GM18517 (cell line): ENCODE results near the gene FAM200B.

Source experiments
- ATAC-seq: cut with Tn5 transposase; IDR thresholded peaks from one replicate; pipeline ENCODE4 v1.9.1; 2021; ENCODE audit warnings: mild to moderate bottlenecking, moderate library complexity; ENCODE audit not compliant: unreplicated experiment

FAM200B gene

DNA sequence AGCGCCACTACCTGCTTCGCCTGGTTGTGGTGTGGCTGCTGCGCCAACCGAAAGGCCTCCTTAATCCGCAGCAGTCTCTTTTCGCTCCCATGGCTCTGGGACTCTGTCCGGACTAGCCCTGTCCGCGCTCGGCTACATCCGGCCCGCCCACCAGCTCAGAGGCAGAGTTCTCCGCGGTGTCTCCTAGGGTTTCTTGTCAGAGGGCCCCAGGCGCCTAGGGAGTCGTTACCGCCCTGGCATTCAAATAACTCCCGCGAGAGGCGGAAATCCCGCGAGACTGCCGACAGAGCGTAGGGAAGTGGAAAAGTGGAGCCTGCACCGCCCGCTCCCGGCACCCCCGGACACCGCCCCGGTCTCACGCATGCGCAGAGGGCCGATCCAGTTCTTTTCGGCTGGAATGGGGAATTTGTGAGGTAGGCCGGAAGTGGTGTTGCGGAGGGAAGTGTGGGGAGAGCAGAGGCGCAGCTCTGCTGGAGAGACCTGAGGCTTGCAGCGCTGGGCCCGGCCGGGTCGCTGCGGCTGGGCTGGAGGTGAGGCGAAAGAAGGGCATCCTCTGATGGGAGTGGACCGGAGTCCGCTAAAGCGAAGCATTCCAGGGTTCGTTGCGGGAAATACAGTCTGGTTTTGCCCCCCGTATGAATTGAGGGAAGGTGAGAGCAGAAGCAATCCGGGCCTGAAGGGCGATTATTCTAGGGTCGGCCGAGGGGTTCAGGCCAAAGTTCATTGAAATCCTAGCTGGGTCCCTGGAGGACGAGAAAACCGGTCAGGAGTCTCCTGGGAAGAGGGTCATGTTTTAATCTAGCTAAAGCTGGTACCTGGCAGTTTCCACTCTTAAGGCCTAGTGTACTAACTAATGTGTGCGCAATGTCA, at the start of gene FAM200B:
TSS of gene FAM200B (plus strand) at position 456 of the 870 bp plus-strand sequence. CDS start 5,151 bp downstream, outside the sequence.
- ATAC-seq, result peak; percentile 92

DNA sequence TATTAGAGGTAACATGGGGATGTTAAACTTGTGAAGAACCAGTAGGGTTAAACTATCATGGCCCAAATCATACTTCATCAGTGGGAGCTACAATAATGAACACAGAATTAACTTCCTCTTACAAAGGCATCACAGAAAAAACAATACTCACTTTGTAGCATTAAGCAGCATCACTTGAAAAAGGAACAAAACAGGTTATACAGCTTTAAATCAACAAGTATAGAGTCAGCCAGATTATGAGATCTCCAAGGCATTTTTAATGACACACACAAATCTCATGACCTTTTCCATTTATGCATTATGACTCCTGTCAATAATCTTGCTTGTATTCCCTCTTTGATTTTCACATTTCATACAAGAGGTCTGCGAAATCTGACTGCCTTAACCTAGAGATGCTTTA, 44.8 kb upstream of the FAM200B start:
- ATAC-seq, result no peak

DNA sequence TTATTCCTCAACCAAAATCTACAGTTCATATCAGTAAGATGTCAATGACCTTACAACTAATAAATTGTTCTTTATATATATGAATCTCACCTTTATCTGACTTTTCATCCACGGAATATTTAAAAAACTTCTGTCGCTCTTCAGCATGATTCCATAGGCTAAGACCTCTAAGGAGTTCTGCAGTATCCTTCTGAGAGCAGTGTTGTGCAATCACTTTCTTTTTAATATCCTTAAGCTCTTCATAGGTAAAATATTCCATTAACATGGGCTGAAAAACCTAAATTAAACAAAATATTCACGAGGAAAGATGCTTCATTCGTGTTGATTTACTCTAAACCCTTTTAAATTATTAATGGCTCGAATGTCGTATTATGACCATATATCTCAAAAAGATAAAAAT, 43.2 kb upstream of the FAM200B start:
- ATAC-seq, result no peak

DNA sequence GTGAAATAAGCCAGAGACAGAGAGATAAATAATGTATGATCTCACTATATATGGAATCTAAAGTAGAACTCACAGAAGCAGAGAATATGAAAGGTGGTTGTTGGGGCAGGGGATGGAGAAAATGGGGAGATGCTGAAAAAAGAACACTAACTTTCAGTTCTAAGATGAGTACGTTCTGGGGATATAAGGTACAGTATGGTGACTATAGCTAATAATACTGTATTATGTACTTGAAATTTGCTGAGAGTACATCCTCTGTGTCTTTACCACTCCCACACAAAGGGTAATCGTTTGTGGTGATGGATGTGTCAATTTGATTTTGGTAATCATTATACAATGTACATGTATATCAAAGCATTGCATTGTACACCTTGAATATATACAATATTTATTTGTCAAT, 33.0 kb upstream of the FAM200B start:
- peak; percentile 54 for ATAC-seq

DNA sequence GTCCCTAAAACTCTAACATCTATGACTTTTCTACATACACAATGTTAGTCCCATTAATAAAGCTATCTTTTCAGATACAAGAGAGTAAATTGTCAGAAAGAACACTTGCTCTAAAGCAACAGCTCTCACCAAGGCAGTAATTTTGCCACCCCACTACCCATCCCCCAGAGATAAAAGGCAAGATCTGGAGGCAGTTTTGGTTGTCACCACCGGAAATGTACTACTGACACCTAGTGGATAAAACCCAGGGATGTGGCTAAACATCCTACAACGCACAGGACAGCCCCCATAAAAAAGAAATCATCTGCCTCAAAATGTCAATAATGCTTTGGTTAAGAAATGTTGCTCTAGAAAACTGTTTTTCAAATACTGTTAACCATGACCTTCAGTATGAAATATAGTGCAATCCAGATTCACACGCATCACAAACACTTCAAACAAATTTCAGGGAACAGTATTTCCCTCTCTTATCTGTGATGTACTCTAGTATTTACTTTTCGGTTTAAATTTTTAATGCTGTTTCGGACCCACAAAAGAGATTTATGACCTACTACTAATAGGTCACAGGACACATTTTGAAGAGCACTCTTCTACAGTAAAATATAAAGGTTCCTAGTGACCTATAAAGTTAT, 31.6 kb upstream of the FAM200B start:
- peak; percentile 56 for ATAC-seq

DNA sequence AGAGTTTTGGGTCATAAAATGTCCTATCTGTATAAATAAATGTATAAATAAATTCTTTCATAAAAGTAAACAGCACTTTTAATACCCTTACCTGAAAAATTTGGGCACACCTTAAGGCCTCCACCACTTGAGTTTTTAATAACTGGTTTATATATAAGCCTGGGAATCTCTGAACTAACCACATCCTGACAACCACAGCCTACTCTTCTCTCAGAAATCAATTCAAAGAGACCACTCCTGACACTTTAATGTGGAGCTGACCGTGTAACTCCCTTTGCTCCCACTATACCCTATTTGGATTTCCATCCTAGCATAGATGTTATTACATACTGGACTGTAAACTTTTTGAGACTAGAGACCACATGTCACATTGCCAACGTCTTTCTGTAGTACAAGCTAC, 30.0 kb upstream of the FAM200B start:
- ATAC-seq, result no peak

DNA sequence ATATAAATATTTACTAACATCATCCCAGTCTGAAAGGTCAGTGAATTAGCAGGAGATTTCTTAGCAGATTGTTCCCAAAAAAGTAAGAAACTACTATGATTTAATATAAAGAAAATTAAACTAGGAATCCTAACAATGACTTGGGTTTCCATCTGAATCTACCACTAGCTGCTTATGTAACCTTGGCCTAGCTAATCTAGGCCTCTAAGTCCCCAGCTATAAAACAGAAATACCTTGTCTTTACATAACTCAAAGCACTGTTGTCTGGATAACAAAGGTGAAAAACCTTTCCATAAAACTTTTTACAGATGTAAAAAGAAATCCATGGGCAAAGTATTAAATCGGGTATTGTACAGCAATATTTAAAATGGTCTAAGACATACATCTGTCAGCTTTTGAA, 29.4 kb upstream of the FAM200B start:
- ATAC-seq, result no peak

DNA sequence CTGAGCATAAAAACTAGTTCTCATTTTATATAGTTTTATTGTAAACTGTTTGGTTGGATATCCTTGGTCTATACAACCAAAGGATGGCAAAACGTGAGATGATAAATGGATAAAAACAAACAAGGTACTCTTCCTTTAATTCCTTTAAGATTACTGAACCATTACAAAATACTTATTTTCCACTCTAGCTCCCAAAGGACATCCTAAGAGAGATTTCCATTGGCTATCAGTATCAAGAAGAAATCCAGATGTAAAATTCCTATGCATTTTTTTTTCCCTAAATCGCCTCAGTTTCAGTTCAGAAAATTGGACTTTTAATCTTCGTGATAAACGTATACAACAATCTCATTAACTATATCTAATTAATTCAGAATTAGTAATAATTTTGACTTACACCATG, 28.8 kb upstream of the FAM200B start:
- no peak for ATAC-seq

DNA sequence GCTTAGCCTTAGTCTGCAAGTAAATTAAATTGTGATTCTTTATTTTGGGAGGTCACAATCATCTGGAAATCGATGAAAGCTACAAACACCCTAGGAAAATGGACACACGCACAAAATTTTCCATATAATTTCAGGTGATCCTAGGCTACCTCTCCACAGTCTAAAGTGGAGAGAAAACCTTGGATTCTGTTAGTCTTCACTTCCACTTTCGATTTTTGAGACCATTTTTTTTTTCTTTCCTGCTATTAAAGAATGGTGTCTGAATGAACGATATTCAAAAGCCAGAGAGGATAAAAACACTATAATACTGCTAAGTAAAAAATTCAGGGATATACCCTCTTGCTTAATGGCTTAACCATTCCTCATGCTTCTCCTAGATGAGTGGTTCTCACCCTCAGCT, 28.2 kb upstream of the FAM200B start:
- no peak for ATAC-seq

DNA sequence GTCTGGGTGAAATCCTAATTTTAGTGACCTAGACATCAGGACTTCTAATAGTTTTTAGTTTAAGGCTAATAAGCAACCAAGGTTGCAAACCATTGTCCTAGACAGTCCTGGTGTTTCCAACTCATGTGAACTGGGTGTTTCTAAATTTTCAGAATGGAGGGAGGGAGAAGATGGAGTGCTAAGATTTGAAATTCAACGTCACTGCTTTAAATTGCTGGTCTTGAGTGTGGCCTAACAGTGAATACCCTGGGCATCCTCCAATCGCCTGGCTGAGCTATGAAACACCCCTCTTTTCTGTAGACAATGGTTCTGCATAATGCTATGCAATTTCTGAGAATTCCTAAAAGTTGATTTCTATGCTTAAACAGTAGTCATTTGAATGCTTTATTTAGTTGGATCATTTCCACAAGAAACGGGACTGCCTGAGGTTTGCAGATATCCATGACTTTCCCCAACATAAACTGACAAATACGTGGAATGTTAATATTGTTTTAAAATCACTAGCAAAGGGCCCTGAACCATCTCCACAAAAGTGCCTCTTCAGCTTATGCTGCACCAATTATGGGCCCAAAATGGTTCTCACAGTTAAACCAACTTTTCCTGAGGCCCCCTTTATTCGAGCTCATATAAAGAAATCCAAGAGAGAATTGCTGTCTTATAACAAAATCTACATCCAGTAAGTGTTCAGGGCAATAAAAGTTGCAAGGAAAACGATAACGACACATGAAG, 27.6 kb upstream of the FAM200B start:
- no peak for ATAC-seq

DNA sequence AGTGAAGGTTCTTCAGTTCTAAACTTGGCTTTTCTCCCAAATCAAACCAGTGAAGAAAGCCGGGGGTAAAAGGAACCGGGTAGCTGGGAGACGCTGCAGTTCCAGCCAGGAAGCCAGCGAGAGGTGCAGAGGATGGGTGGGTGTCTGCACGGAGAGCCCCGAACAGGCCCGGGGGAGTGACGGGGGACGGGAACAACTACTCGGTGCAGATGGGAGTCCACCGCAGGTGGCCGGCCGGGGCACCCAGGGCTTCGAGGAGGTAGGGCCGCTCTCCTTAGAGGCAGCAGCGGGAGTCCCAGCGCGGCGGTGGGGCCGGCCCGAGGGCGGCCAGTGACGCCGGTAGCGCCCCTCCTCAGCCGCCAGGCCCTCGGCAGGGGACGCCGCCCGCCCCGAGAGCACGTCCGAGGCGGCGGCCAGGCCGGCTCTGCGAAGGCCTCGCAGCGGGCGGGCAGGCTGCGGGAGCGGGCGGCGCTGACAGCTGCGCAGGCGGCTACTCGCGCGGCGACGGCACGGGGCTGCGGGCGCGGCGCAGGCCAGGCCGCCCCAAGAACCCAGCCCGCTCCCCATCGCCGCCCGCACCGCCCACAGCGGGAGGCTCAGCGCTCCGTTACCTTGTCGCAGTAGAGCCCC, 26.9 kb upstream of the FAM200B start:
- ATAC-seq, result peak; percentile 53

DNA sequence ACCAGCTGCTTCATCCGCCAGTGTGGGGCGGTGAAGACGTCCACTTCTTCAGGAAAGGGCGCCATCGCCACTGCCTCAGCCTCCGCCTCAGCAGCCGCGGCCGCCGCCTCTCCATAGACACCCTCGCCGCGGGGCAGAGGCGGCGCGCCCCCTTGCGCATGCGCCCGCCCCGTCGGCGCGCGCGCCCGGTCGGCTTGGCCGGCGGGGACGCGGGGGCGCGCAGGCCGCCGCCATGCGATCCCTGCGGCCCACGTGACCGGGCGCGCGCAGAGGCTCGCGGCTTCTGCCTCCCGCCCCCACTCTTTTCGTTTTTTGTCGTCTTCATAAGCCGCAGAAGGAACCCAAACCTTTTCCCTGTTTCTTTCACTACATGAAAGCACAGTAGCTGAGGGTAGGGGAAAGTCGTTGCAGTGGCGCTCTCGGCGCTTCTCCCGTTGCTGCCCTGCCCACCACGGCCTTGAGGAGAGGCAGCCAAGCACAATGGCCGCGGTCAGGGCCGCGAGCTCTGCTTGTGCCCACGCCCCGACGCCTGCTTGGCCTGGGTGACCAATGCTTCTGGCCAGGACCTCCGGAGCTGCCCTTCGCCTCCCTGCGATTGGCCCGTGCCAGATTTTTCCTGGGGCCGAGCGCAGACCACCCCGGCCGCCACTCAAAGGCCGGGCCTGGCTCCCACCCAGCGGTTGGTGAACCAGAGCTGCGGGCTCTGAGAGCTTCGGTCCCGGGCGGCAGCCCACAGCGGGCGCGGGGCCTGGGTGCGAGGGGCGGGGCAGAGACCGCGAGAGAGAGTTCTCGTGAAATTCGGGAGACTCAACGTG, 26.2 kb upstream of the FAM200B start, which contains the start of gene FBXL5:
TSS of gene FBXL5 (minus strand) at position 135 of the 815 bp plus-strand sequence. CDS start at position 65, 70 bp downstream.
- peak; percentile 65 for ATAC-seq

DNA sequence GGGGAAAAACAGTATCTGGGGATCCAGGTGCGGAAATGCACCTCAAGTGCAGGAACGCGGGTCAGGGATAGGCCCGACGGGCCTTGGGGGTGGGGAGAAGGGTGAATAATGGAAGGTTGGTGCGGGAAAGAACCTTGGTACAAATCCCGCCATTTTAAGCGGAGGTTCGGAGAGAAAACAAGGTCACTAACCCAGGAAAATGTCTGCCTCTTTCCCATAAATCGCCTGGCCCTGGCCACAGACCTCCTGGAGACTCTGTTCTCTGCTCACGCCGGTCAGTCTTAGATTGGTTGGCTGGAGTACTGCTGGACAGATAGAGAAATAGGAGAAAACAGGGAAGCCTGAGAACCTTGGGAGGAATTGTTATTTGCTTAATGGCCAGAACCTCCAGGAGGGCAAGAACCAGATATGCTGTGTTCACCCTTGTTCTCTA, 25.6 kb upstream of the FAM200B start:
- no peak for ATAC-seq

DNA sequence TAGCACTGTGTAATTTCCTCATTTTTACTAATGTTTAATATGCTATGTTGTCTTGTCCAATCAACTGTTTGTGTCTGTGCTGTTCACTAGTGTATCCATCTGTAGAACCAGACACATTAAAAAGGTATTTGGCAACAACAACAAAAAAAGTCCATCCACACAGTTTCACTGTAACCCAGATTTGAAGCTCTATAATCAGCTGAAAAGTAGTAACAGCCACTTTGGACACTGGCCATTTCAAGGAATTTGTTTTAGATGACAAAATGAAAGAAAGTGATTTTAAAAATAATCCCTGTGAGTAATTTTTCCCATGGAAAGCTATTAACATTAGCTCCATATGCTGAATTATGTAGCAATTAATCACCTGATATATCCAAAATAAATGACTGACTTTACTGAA, 24.3 kb upstream of the FAM200B start:
- no peak for ATAC-seq

DNA sequence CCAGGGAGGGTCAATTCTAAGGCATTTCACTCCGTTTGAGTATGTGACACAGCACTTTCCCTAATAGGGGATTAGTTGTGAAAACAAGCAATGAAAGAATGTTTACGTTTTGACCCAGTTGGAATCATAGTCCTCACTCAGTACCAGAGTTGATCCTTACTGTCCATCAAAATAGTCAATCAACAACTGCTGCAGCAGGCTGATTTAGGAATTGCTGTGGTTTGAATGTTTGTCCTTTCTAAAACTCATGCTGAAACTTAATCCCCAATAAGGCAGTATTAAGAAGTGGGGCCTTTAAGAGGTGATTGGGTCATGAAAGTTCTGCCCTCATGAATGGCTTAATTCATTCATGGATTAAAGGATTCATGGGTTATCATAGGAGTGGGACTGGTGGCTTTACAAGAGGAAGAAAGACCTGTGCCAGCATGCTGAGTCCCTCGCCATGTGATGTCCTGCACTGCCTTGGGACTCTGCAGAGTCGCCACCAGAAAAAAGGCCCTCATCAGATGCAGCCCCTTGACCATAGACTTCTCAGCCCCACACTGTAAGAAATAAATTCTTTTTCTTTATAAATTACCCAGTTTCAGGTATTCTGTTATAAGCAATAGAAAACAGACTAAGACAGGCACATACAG, 23.4 kb upstream of the FAM200B start:
- no peak for ATAC-seq

DNA sequence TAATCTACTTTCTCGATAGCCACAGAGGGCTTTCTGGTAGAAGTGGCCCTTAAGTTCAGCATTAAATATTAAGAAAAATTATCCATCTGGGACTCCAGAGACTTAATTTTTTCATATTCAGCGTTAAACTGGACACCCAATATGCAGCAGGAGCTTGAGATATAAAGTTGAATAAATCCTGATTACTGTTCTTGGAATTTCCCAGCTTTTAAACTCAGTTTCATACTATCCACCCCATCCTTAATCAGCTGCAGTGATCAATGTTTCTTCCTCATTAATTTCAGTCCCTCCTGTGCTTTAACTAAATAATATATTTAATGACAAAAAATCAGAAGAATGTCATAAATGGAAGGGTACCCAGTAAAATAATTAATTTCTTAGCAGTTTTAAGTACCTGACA, 22.8 kb upstream of the FAM200B start:
- no peak for ATAC-seq

DNA sequence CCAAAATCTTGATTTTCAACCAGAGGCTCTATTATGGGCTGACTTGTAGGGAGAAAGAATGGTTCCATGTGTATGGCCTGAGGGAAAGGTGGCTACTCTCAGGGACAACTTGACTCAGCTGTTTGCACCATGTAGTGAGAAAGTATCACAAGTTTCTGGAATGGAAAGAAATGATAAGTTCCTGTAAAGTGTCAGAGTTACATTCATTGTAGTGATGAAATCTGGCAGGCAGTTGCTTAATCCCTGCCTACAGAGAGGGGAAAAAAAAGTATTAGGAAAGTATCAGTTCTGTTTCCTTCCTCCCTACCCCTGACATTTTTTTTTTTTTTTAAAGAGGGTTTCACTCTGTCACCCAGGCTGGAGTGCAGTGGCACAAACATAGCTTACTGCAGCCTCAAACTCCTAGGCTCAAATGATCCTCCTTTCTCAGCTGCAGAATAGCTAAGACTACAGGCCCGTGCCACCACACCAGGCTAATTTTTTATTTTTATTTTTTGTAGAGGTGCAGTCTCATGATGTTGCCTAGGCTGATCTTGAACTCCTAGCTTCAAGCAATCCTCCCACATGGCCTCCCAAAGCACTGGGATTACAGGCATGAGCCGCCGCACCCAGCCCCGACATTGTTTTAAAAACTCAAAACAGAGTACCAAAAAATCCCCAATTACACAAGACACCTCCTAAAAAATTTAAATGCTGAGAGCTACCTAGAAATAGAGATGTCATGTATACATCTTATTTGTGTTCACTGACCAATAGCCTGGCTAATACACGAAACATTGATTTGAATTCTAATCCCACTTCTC, 21.7 kb upstream of the FAM200B start:
- ATAC-seq, result no peak

DNA sequence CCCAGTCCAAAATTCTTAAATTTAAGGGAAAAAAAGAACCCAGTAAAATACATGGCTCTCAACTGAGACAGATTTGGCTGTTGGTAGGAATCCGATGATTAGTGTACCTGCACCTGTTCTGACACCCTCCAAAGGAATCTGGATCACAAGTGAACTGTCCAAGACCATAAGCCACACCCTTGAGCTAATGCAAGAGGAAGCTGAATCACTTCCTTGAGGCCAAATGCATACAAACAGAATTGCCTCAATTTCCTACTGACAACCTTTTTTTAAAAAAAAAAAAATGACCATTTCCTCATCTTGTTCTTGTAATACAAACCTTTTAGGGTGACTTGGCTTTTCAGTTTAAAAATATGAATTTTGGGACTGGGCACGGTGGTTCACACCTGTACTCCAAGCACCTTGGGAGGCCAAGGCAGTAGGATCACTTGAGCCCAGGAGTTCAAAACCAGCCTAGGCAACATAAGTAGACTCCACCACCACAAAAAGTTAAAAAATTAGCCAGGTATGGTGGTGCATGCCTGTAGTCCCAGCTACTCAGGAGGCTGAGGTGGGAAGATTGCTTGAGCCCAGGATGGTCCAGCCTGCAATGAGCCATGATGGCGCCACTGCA, 15.8 kb upstream of the FAM200B start:
- ATAC-seq, result no peak

DNA sequence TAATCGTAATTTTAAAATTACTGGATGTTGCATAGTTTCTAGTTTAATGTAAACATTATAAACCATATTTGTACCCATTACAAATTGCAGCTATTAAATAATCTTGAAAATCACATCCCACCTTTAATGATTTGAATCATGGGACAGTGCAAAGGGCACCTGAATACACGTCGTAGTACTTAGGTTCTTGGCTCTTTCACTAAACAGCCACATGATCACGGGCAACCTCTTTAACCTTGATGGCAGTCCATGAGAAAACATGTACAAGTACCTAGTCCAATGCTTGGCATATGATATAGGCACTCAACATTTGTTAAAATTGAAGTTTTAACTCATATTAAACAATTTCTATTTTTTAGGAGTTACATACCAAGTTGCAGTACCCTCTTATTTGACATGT, 14.6 kb upstream of the FAM200B start:
- ATAC-seq, result no peak
